ENCODE measurements around the gene ASPSCR1. TPM values are rescaled to one million over a fixed set of nuclear protein-coding genes. Genes with fewer than 3 reads are reported as not detected.

ASPSCR1 gene
- total and polyA plus RNA-seq, 9 of the 15 experiments (the other 6 are each of a cell fraction or from before 2014, with no cell fraction given), result 0.90 to 36.9 (median 11.6) TPM

GRCh38 chr17:82021900-82022309 is 44.5 kb downstream of the ASPSCR1 start:
- H4K20me1 ChIP-seq (replicated peaks; ENCODE audit: control insufficient read depth, insufficient read depth, low read length), result peaks cover 17% of the 10 kb centered on the region
- peak overlapping the region; percentile 77 for H3K27ac ChIP-seq (ENCODE audit: extremely low read depth, low read depth, low read length)
- intact Hi-C loops (cut with micrococcal nuclease) (loop anchor here (1.0 to 5.0 kb wide), 3 partner anchors 45 to 161 kb away; partner anchors contain the start of genes ASPSCR1 and P4HB), in situ Hi-C loops (cut with MboI) (no loop called here)
- no peaks in the 10 kb centered on the region for H3K27me3 ChIP-seq (ENCODE audit: control insufficient read depth in 2 of 2, insufficient read depth in 2 of 2, low read length in 2 of 2)
- peak overlapping the region; percentile 75 to 95 for H3K9ac ChIP-seq (ENCODE audit: insufficient read depth in 1 of 2, low read depth in 2 of 2, low read length in 2 of 2)
- DNase-seq (ENCODE audit: extremely low read depth in 1 of 4, low spot score in 3 of 4) (peak in 2 of 4 experiments; percentile 60 to 79), FAIRE-seq (peak; percentile 90), ATAC-seq (peak; percentile 1; the same call in 1 of the 3 replicates)
- H3K79me2 ChIP-seq (ENCODE audit: control insufficient read depth, insufficient read depth, low read length), result peaks cover 36% of the 10 kb centered on the region
- no peaks in the 10 kb centered on the region for H3K9me3 ChIP-seq (replicated peaks; ENCODE audit: control insufficient read depth, insufficient read depth, low read depth, low read length)
- peak overlapping the region; percentile 91 for H3K4me3 ChIP-seq
- WGBS (ENCODE audit: insufficient coverage, low coverage, missing lambda C conversion rate), result under 1% methylated on average over 10 of the region's 10 CpGs
- POLR2A ChIA-PET, result interaction anchor here (0.6 to 5.0 kb wide), 5 partner anchors 9 to 130 kb away, joined by 3 to 51 read pairs (median 4); partner anchors contain the start of genes ALYREF, ANAPC11, DCXR and PCYT2
- peak overlapping the region; percentile 84 for H3K4me2 ChIP-seq (ENCODE audit: insufficient read depth, low read length)
- CTCF ChIA-PET (ENCODE audit: low intra/inter-chr PET ratio), result interaction anchor here (6.6 kb wide), 1 partner anchor 62 kb away, joined by 103 read pairs; the partner anchor contains the start of gene NOTUM
- H3K36me3 ChIP-seq (ENCODE audit: control insufficient read depth, insufficient read depth, low read length), result peaks cover 30% of the 10 kb centered on the region; the same call in 1 of the 3 replicates
- BruUV-seq (replicated peaks), result no TSS peak
- no peaks in the 10 kb centered on the region for H3K9me1 ChIP-seq (ENCODE audit: control insufficient read depth, insufficient read depth, low read length)
- H3K4me1 ChIP-seq (replicated peaks in 1 of 2; ENCODE audit: control insufficient read depth in 2 of 2, insufficient read depth in 2 of 2, low read length in 2 of 2), result peaks cover 14 to 91% of the 10 kb centered on the region in 2 experiments
- H2AFZ ChIP-seq (ENCODE audit: low read depth, low read length), result no peak overlapping the region
- peak; percentile 22; the same call in 1 of the 2 replicates for TF ChIP-seq CXXC5 (CRISPR knock-in tag; IDR thresholded peaks at IDR 0.05)
- 0 out of 4 replicates have a peak, but pooled peaks of 1 of the 2 experiments have one; percentile 48 for TF ChIP-seq UBTF (IDR thresholded peaks at IDR 0.05; ENCODE audit: borderline replicate concordance in 1 of 2, low read depth in 2 of 2, low read length in 2 of 2)
- peak; percentile 34; the same call in 1 of the 2 replicates for TF ChIP-seq LCOR (CRISPR knock-in tag; IDR thresholded peaks at IDR 0.05)
- no peak for TF ChIP-seq ZNF134 (CRISPR knock-in tag; conservative IDR thresholded peaks at IDR 0.05)
- peak; percentile 38 for TF ChIP-seq RBM39 (optimal IDR thresholded peaks at IDR 0.05; ENCODE audit: low read depth, low read length)
- TF ChIP-seq ZHX1 (conservative IDR thresholded peaks at IDR 0.05; ENCODE audit: low read length), result no peak
- TF ChIP-seq U2AF2 (optimal IDR thresholded peaks at IDR 0.05; ENCODE audit: low read depth, low read length), result no peak
- TF ChIP-seq ZBTB7A (IDR thresholded peaks at IDR 0.05; ENCODE audit: borderline replicate concordance, control insufficient read depth, low read depth, low read length), result peak; percentile 77; the same call in 1 of the 2 replicates
- peak; percentile 37; the same call in 1 of the 2 replicates for TF ChIP-seq POLR2AphosphoS5 (IDR thresholded peaks at IDR 0.05; ENCODE audit: control insufficient read depth, insufficient read depth, low read depth, low read length)
- peak; percentile 55; the same call in 1 of the 2 replicates for TF ChIP-seq NFE2 (IDR thresholded peaks at IDR 0.05; ENCODE audit: low read depth)
- peak in 1 of 2 experiments; percentile 20 for TF ChIP-seq E2F6 (IDR thresholded peaks at IDR 0.05; ENCODE audit: borderline replicate concordance in 1 of 2, extremely low read depth in 1 of 2, insufficient read depth in 1 of 2, insufficient read length in 1 of 2, low read depth in 1 of 2, low read length in 1 of 2, poor library complexity in 1 of 2, severe bottlenecking in 1 of 2)
- 0 out of 2 replicates have a peak, but pooled peaks have one; percentile 56 for TF ChIP-seq ARID1B (IDR thresholded peaks at IDR 0.05)
- TF ChIP-seq ZBTB34 (CRISPR knock-in tag; IDR thresholded peaks at IDR 0.05), result no peak

Data from K562 (cell line).